ENCODE data around the gene MAML3.

MAML3 gene

DNA sequence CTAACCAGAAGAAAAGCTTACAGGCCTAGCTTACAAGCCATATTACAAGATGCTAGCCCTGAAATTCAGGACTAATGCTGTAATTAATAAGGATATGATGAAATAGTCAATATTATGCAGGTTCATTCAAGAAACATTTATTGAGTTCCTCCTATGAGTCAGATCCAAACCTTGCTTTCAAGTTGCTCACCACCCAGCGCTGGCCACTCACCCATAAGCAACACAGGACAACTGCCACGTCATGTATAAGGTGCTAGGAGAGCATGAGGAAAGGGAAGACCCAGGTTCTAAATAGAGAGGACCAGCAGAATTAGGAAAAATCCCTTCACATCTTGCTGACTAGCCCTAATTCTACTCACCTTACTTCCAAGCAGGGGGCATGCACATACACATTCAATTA, 23.3 kb downstream of the MAML3 start:
- no peak for TF ChIP-seq POLR2A (IDR thresholded peaks at IDR 0.05; ENCODE audit: low read depth, low read length)
- FAIRE-seq = no peak
- no peak for DNase-seq (ENCODE audit: insufficient read length, low spot score)

DNA sequence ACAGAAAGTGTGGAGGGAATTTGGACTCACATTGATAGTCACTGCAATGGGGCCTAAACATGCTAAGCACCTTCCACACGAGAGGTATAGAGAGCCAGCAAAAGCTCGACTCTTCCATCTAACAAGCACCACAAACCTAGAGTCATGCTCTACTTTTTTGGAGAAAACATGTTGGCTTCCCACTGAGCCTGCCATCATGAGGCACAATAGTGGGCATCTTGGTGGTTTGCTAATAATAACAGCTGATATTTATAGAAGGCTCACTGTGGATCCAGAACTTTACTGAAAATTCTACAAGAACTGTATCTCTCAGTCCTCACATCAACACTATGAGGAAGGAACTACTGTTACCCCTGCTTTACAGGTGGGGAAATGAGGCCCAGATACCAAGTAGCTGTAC, 26.6 kb downstream of the MAML3 start:
- no peak for TF ChIP-seq POLR2A (IDR thresholded peaks at IDR 0.05; ENCODE audit: low read depth, low read length)
- FAIRE-seq (no peak), DNase-seq (ENCODE audit: insufficient read length, low spot score) (no peak)

GRCh38 chr4:140126261-140126660, 27.7 kb downstream of the MAML3 start:
- FAIRE-seq (no peak), DNase-seq (ENCODE audit: insufficient read length, low spot score) (no peak)
- TF ChIP-seq POLR2A (IDR thresholded peaks at IDR 0.05; ENCODE audit: low read depth, low read length) = no peak

- DNase-seq (ENCODE audit: insufficient read length, low spot score) (no peak), FAIRE-seq (no peak)
- TF ChIP-seq POLR2A (IDR thresholded peaks at IDR 0.05; ENCODE audit: low read depth, low read length) = no peak
Measured at GRCh38 chr4:140125374-140125773, 28.6 kb downstream of the MAML3 start.

DNA sequence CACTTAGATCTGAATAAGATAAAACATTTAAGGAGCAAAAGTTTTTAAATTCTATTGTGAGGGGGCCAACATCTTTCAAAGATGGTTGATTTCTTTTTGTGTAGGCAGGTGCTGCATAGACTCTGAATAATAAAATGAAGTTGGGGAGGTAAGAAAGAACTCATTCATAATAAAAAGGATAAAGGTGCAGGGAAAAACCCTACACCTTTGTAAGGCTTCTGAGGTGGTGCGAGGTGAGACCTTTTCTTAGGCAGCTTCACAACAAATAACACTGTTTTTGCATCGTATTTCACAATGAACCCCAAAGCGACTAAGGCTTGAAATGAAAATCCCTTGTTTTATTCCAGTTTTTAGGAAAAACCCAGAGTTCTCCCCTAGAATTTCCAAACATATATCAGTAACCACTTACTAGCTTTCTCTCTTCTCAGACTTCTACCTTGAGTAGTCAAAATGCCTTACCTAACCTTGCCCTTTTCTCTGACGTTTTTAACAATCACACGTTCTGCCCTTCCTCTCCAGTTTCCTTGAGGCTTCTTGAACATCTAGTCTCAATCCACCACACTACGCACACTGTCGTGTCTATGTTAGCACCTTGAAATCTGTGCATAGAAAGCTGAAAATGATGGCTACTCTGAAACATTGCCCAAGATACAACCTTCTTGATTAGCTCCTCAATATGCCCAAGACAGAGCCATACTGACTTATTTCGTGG, 30.2 kb downstream of the MAML3 start:
- no peak for DNase-seq (ENCODE audit: insufficient read length, low spot score)
- FAIRE-seq = no peak
- TF ChIP-seq POLR2A (IDR thresholded peaks at IDR 0.05; ENCODE audit: low read depth, low read length) = no peak

GRCh38 chr4:140122891-140123290, 31.1 kb downstream of the MAML3 start:
- FAIRE-seq (no peak), DNase-seq (ENCODE audit: insufficient read length, low spot score) (no peak)
- no peak for TF ChIP-seq POLR2A (IDR thresholded peaks at IDR 0.05; ENCODE audit: low read depth, low read length)

DNA sequence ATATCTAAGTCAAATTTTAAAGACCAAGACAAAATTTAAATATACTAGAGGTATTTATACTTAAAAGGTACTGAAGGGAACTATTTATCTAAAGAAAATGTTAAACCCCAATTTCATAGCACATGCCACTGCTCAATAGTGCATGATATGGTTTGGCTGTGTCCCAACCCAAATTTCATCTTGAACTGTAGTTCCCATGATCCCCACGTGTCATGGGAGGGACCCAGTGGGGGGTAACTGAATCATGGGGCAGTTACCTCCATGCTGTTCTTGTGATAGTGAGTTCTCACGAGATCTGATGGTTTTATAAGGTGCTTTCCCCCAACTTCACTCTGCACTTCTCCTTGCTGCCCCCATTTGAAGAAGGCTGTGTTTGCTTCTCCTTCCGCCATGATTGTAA, 32.3 kb downstream of the MAML3 start:
- TF ChIP-seq POLR2A (IDR thresholded peaks at IDR 0.05; ENCODE audit: low read depth, low read length) = no peak
- DNase-seq (ENCODE audit: insufficient read length, low spot score) = no peak
- no peak for FAIRE-seq

DNA sequence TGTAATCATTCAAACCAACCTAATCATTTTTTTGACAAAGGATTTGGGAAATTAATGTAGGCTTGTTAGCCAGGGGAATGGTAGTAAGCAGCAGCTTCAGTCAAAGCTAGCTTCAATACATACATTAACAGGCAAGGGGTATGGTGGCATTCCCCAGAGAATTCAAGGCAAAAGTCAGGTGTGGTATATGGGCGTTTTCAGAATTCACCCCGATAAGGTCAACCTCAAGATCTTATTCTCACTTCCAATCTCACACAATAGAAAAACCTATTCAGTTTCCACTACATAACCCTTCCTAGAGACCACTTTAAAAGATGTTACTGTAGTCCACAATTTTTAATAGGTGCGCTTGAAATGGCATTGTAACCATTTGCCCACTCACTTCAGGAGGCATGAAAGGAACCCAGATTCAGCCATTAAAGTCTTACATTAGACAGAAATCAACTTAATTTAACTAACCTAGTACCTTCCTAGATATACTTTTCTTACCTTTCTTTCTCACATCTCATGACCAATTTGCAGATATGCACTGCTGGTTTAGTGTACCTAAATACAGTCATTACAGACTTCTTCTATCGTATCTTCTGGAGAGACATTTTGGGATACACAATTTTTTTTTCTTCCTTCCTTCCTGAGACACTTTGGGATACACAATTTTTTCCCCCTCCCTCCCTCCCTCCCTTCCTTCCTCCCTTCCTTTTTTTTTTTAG, 34.9 kb downstream of the MAML3 start:
- TF ChIP-seq POLR2A (IDR thresholded peaks at IDR 0.05; ENCODE audit: low read depth, low read length) = no peak
- FAIRE-seq (no peak), DNase-seq (ENCODE audit: insufficient read length, low spot score) (no peak)

- no peak for TF ChIP-seq POLR2A (IDR thresholded peaks at IDR 0.05; ENCODE audit: low read depth, low read length)
- DNase-seq (ENCODE audit: insufficient read length, low spot score) = no peak
- FAIRE-seq = no peak
Measured at GRCh38 chr4:140117947-140118346, 36.0 kb downstream of the MAML3 start.

DNA sequence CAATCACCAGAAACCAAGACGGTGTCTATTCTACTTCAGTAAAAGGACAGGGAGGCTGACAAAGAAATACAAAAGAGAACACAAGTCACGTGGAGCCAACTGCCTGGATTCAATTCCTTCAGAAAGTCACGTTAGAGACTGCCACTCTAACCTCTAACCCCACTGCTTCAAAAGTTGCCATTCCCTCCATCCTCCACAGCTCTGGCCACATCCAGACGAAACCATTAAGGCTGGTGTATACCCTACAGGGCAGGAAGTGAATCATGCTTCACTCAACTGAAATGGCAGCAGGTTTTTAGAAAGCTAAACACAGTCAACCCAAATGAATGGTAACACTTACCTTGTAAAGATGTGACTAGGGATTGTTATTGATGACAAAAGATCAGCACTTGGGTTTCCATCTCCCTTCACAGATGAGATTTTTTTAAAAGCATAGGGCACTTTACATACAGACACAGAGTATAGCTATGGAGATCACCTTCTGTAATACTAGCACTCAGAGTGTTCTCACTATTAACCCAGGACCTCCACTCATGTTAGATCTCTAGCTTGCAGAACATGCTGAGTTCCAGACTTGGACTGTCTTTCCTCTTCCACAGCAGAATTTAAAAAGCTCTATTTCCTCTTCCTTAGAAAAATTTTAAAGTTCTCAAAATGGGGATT, 37.4 kb downstream of the MAML3 start:
- DNase-seq (ENCODE audit: insufficient read length, low spot score) = no peak
- no peak for TF ChIP-seq POLR2A (IDR thresholded peaks at IDR 0.05; ENCODE audit: low read depth, low read length)
- peak; percentile 86 for FAIRE-seq

GRCh38 chr4:140115140-140115539, 38.8 kb downstream of the MAML3 start:
- FAIRE-seq = no peak
- DNase-seq (ENCODE audit: insufficient read length, low spot score) = no peak
- TF ChIP-seq POLR2A (IDR thresholded peaks at IDR 0.05; ENCODE audit: low read depth, low read length) = no peak

DNA sequence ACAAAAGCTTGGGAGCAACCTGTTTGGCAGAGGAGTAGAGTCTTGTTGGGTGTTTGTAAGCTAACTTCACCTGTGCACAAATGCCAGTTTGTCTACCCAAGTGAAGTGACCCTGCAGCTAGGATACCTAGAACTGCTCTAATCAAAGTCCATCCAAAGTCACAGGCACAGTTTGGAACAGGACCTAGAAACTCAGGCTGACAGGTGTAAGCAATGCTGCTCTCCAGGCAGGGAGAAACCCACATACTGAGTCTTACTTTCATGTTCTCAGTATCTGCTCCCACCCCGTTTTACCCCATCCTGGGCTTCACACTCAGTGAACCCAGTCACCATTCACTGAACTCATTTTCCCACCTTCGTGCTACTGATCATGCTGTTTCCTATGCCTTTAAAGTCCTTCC, 40.3 kb downstream of the MAML3 start:
- FAIRE-seq = no peak
- TF ChIP-seq POLR2A (IDR thresholded peaks at IDR 0.05; ENCODE audit: low read depth, low read length) = no peak
- no peak for DNase-seq (ENCODE audit: insufficient read length, low spot score)

DNA sequence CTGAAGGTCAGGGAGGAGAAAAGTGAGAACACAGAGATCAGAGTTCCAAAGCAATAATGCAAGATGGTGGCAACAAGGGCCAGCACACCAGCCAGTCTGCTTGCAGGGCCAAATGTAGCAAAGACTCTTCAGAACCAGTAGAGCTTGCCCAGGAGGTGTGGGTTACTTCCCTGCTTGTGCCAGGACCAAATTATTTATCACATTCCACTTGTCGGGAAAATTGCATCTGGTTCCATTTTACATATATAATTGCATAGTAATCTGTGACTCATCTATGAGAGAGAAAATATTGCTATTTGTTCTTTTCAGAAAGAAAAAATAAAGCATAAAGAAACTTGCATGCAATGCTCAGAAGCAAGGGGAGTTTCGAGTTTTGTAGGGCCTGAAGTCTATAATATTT, 41.4 kb downstream of the MAML3 start:
- TF ChIP-seq POLR2A (IDR thresholded peaks at IDR 0.05; ENCODE audit: low read depth, low read length) = no peak
- DNase-seq (ENCODE audit: insufficient read length, low spot score) (no peak), FAIRE-seq (no peak)

DNA sequence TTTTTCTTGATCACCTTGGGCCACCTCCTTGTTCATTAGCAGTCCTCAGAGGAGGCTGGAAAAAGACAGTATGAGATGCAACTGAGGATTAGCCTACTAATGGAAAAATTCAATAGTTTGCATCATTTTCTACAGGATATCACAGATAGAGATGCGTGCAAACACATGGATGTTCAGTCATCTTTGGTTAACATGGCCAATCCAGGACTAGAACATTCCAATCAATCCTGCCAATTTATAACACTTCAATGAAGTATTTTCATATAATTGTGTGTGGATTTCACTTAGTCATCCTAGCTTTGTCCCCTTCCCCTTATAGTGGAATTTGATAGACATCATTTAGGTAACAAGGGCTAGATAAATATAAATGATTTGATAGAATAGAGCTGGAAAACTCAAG, 42.7 kb downstream of the MAML3 start:
- no peak for FAIRE-seq
- no peak for TF ChIP-seq POLR2A (IDR thresholded peaks at IDR 0.05; ENCODE audit: low read depth, low read length)
- DNase-seq (ENCODE audit: insufficient read length, low spot score) = no peak
